ENCODE data around the gene ZNF140. TPM values are rescaled to one million over a fixed set of nuclear protein-coding genes. Genes with fewer than 3 reads are reported as not detected.

Gene ZNF140
- total and polyA plus RNA-seq, 2 of the 13 experiments (the other 11 are each of a cell fraction or from before 2014, with no cell fraction given): 8.7 to 13.5 TPM

DNA sequence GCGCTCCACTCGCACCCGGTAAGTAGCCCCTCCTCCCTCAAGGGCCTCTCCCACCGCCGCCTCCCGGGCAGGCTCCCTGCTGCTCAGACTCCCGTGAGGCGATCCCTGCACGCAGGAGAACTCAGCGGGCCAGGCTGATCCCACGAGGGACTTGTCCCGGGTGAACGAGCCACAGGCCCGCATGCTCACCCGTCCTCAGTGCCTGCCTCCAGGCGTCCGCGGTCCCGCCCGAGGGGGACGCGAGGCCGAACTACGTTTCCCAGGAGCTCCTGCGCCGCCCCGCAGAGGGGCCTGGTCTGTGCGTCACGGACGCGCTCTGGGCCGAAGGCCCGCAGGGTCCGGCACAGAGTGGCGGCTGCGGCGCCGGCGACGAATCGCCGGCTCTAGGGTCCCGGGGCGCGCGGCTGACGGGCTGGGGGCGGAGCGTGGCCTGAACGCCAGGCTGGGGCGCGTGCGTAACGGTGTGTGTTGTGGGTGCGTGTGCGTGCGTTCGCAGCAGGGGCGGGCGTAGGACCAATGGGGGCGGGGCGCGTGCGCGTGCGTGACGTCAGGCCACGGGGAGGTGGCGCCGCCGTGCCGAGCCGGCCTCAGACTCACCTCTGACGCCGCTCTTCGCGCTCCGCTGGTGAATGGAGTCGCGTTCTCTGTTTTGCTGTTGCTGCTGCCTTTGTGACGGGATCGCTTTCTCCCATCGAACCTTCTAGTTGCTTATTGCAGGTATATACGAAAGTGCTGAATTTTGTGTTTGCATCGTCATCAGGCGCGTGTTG, 49.5 kb downstream of the ZNF140 start, which contains the start of the genes ZNF10 and ZNF891 (continued):
- TF ChIP-seq MEIS1 (CRISPR knock-in tag; IDR thresholded peaks at IDR 0.05; ENCODE audit: borderline replicate concordance) (no peak), TOE1 (CRISPR knock-in tag; IDR thresholded peaks at IDR 0.05) (no peak), HOXA5 (CRISPR knock-in tag; IDR thresholded peaks at IDR 0.05) (peak; percentile 66; the same call in 1 of the 2 replicates), ESRRA (CRISPR knock-in tag; IDR thresholded peaks at IDR 0.05; ENCODE audit: low read depth) (no peak), ZMYM3 (CRISPR knock-in tag; IDR thresholded peaks at IDR 0.05) (0 out of 2 replicates have a peak, but pooled peaks have one; percentile 29), ZNF629 (CRISPR knock-in tag; conservative IDR thresholded peaks at IDR 0.05) (0 out of 2 replicates have a peak, but pooled peaks have one; percentile 28), ZNF713 (CRISPR knock-in tag; IDR thresholded peaks at IDR 0.05) (no peak), NR2F2 (IDR thresholded peaks at IDR 0.05; ENCODE audit: borderline replicate concordance, low read depth) (no peak), NR2C2 (CRISPR knock-in tag; IDR thresholded peaks at IDR 0.05; ENCODE audit: borderline replicate concordance) (peak; percentile 89), ZNF274 (CRISPR knock-in tag; IDR thresholded peaks at IDR 0.05) (peak; percentile 92), EED (CRISPR knock-in tag; IDR thresholded peaks at IDR 0.05) (0 out of 2 replicates have a peak, but pooled peaks have one; percentile 25), EZH2 (conservative IDR thresholded peaks at IDR 0.05; ENCODE audit: low read depth, low read length) (no peak), EP300 (IDR thresholded peaks at IDR 0.05; ENCODE audit: low read depth in 2 of 2, low read length in 2 of 2) (0 out of 4 replicates have a peak, but pooled peaks of 1 of the 2 experiments have one; percentile 6), EP300 (CRISPR knock-in tag; IDR thresholded peaks at IDR 0.05; ENCODE audit: borderline replicate concordance) (peak; percentile 27; the same call in 1 of the 2 replicates), GABPA (IDR thresholded peaks at IDR 0.05; ENCODE audit: low read depth, low read length) (no peak), GABPA (CRISPR knock-in tag; IDR thresholded peaks at IDR 0.05; ENCODE audit: low read depth) (peak; percentile 64), SP4 (CRISPR knock-in tag; IDR thresholded peaks at IDR 0.05) (peak; percentile 92), FOXM1 (CRISPR knock-in tag; IDR thresholded peaks at IDR 0.05) (0 out of 2 replicates have a peak, but pooled peaks have one; percentile 53), HNRNPLL (IDR thresholded peaks at IDR 0.05; ENCODE audit: low read depth, low read length, poor library complexity, severe bottlenecking) (peak; percentile 96), HOXD1 (CRISPR knock-in tag; IDR thresholded peaks at IDR 0.05) (peak; percentile 67; the same call in 1 of the 2 replicates), SP2 (CRISPR knock-in tag; IDR thresholded peaks at IDR 0.05) (peak; percentile 62), CBX2 (IDR thresholded peaks at IDR 0.05; ENCODE audit: low read depth, low read length) (no peak), CBX2 (CRISPR knock-in tag; IDR thresholded peaks at IDR 0.05; ENCODE audit: low read depth) (0 out of 2 replicates have a peak, but pooled peaks have one; percentile 57), KMT2A (CRISPR knock-in tag; IDR thresholded peaks at IDR 0.05) (peak; percentile 90)
- TF ChIP-seq, protein P1, sequence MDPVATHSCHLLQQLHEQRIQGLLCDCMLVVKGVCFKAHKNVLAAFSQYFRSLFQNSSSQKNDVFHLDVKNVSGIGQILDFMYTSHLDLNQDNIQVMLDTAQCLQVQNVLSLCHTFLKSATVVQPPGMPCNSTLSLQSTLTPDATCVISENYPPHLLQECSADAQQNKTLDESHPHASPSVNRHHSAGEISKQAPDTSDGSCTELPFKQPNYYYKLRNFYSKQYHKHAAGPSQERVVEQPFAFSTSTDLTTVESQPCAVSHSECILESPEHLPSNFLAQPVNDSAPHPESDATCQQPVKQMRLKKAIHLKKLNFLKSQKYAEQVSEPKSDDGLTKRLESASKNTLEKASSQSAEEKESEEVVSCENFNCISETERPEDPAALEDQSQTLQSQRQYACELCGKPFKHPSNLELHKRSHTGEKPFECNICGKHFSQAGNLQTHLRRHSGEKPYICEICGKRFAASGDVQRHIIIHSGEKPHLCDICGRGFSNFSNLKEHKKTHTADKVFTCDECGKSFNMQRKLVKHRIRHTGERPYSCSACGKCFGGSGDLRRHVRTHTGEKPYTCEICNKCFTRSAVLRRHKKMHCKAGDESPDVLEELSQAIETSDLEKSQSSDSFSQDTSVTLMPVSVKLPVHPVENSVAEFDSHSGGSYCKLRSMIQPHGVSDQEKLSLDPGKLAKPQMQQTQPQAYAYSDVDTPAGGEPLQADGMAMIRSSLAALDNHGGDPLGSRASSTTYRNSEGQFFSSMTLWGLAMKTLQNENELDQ (CRISPR knock-in tag; IDR thresholded peaks at IDR 0.05; ENCODE audit: borderline replicate concordance): no peak
- TF ChIP-seq, protein P2, sequence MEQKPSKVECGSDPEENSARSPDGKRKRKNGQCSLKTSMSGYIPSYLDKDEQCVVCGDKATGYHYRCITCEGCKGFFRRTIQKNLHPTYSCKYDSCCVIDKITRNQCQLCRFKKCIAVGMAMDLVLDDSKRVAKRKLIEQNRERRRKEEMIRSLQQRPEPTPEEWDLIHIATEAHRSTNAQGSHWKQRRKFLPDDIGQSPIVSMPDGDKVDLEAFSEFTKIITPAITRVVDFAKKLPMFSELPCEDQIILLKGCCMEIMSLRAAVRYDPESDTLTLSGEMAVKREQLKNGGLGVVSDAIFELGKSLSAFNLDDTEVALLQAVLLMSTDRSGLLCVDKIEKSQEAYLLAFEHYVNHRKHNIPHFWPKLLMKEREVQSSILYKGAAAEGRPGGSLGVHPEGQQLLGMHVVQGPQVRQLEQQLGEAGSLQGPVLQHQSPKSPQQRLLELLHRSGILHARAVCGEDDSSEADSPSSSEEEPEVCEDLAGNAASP (CRISPR knock-in tag; IDR thresholded peaks at IDR 0.05; ENCODE audit: borderline replicate concordance): peak; percentile 52; the same call in 1 of the 2 replicates

Measured in HepG2 (cell line).